Liver (tissue), 9 donors: ENCODE measurements around the gene AJAP1. TPM values are rescaled to one million over a fixed set of nuclear protein-coding genes. Genes with fewer than 3 reads are reported as not detected.

Source experiments
- DNase-seq: peaks from one replicate; pipeline ENCODE4 v3.0.0-alpha.2; 2017; ENCODE audit warnings: low spot score
- H3K27ac ChIP-seq, 2 donors: one replicate each; pipeline ENCODE4 v1.7.0; 2013; ENCODE audit warnings: inconsistent platforms in 2 of 2, low read length in 2 of 2, control low read depth in 1 of 2, low read depth in 1 of 2, mild to moderate bottlenecking in 1 of 2
- H3K27me3 ChIP-seq, 4 donors: one replicate each; pipeline versions ENCODE4 v1.6.1 to v1.7.0; 2013; ENCODE audit warnings: low read length in 3 of 4, inconsistent platforms in 1 of 4, mild to moderate bottlenecking in 1 of 4, moderate library complexity in 1 of 4; ENCODE audit not compliant: control insufficient read depth in 4 of 4, insufficient read depth in 4 of 4
- H3K36me3 ChIP-seq, 4 donors: one replicate each; pipeline versions ENCODE4 v1.6.1 to v1.7.0; 2013; ENCODE audit warnings: low read length in 3 of 4, mild to moderate bottlenecking in 3 of 4, low read depth in 1 of 4, moderate library complexity in 1 of 4; ENCODE audit not compliant: control insufficient read depth in 4 of 4, insufficient read depth in 3 of 4
- H3K4me1 ChIP-seq, 4 donors: one replicate each; pipeline versions ENCODE4 v1.6.1 to v1.7.0; 2013; ENCODE audit warnings: low read length in 3 of 4, mild to moderate bottlenecking in 3 of 4, moderate library complexity in 1 of 4; ENCODE audit not compliant: control insufficient read depth in 4 of 4, insufficient read depth in 4 of 4
- H3K4me3 ChIP-seq, 3 donors: one replicate each; pipeline versions ENCODE4 v1.6.1 to v1.7.0; 2013; ENCODE audit warnings: low read length in 3 of 3, control low read depth in 1 of 3, low read depth in 1 of 3, mild to moderate bottlenecking in 1 of 3
- H3K9ac ChIP-seq, 2 donors: one replicate each; pipeline ENCODE4 v1.7.0; 2013; ENCODE audit warnings: low read length in 2 of 2, mild to moderate bottlenecking in 2 of 2, moderate library complexity in 2 of 2, control low read depth in 1 of 2, low read depth in 1 of 2
- H3K9me3 ChIP-seq, 4 donors: one replicate each; pipeline versions ENCODE4 v1.6.1 to v1.7.0; 2013; ENCODE audit warnings: low read length in 3 of 4; ENCODE audit not compliant: control insufficient read depth in 4 of 4
- CTCF ChIP-seq: fragments of 150-350 bp; IDR thresholded peaks from 2 replicates; pipeline ENCODE4 v1.5.1; 2017; ENCODE audit warnings: improper control_type of control experiment, low read depth, low read length; ENCODE audit not compliant: missing input control
- EGR1 ChIP-seq, 2 donors: IDR thresholded peaks; 2 replicates each; pipeline ENCODE4 v1.6.1; 2016 to 2018; ENCODE audit warnings: antibody characterized with exemption in 2 of 2, low read depth in 2 of 2
- FOXA1 ChIP-seq: IDR thresholded peaks from 2 replicates; pipeline ENCODE4 v1.6.1; 2016; ENCODE audit warnings: antibody characterized with exemption
- FOXA2 ChIP-seq: IDR thresholded peaks from 2 replicates; pipeline ENCODE4 v1.6.1; 2016; ENCODE audit warnings: antibody characterized with exemption
- GABPA ChIP-seq, 2 donors: IDR thresholded peaks in 1 of 2; conservative IDR thresholded peaks in 1 of 2; 2 replicates each; pipeline ENCODE4 v1.6.1; 2016; ENCODE audit warnings: antibody characterized with exemption in 2 of 2, mild to moderate bottlenecking in 1 of 2, moderate library complexity in 1 of 2
- HNF4A ChIP-seq, 2 donors: conservative IDR thresholded peaks; 2 replicates each; pipeline ENCODE4 v1.6.1; 2016; ENCODE audit warnings: antibody characterized with exemption in 2 of 2, mild to moderate bottlenecking in 2 of 2
- HNF4G ChIP-seq: IDR thresholded peaks from 2 replicates; pipeline ENCODE4 v1.6.1; 2016; ENCODE audit warnings: antibody characterized with exemption
- JUND ChIP-seq, 2 donors: IDR thresholded peaks; 2 replicates each; pipeline ENCODE4 v1.6.1; 2016; ENCODE audit warnings: antibody characterized with exemption in 2 of 2
- NR2F2 ChIP-seq: IDR thresholded peaks from 2 replicates; pipeline ENCODE4 v1.6.1; 2016; ENCODE audit warnings: antibody characterized with exemption
- RAD21 ChIP-seq, 2 donors: IDR thresholded peaks; 2 replicates each; pipeline ENCODE4 v1.6.1; 2016; ENCODE audit warnings: antibody characterized with exemption in 2 of 2, mild to moderate bottlenecking in 2 of 2
- RXRA ChIP-seq, 2 donors: IDR thresholded peaks; 2 replicates each; pipeline ENCODE4 v1.6.1; 2017 to 2018; ENCODE audit warnings: antibody characterized with exemption in 2 of 2, mild to moderate bottlenecking in 1 of 2
- TAF1 ChIP-seq: conservative IDR thresholded peaks from 2 replicates; pipeline ENCODE4 v1.6.1; 2016; ENCODE audit warnings: antibody characterized with exemption, mild to moderate bottlenecking
- YY1 ChIP-seq: IDR thresholded peaks from 2 replicates; pipeline ENCODE4 v1.6.1; 2016; ENCODE audit warnings: antibody characterized with exemption, mild to moderate bottlenecking
- WGBS: extraction: QIAGEN DNeasy Blood & Tissue Kit; methylation state at CpG from one replicate; pipeline ENCODE4 v1.1.7; 2013; 5-methylcytosine and 5-hydroxymethylcytosine counted together
- polyA plus RNA-seq, 2 donors: library from polyadenylated mRNA; stranded (reverse) in 1 of 2; unstranded in 1 of 2; fragments of 200-250 nt in 1 of 2; fragments of >200 nt in 1 of 2; fragmentation: Nextera tagmentation in 1 of 2; extraction: Ambion mirVana in 1 of 2; gene quantifications; one replicate each; pipeline versions ENCODE4 v1.2.1 to v1.2.3, GENCODE V29; 2013 to 2015
- total RNA-seq, 2 donors: library from RNA; depleted of rRNA; stranded (reverse); fragments of >200 nt; gene quantifications; one replicate each; pipeline ENCODE4 v1.2.3, GENCODE V29; 2014
- TF ChIP-seq, protein P1 (sequence below): IDR thresholded peaks from 2 replicates; pipeline ENCODE4 v1.6.1; 2016; ENCODE audit warnings: antibody characterized with exemption, mild to moderate bottlenecking
- TF ChIP-seq, protein P2 (sequence below): IDR thresholded peaks from 2 replicates; pipeline ENCODE4 v1.6.1; 2016; ENCODE audit warnings: antibody characterized with exemption
- donor health status: healthy.
- donor health status: healthy.
- donor health status: healthy.
- donor health status: healthy.
- donor health status: healthy.

Gene AJAP1
- total and polyA plus RNA-seq, 4 donors = under 0.01 to 0.21 (median 0.08) TPM; not detected in 1

GRCh38 chr1:4676253-4676652 lies 21.8 kb downstream of the AJAP1 start:
- WGBS = 57% methylated on average over 9 of the region's 9 CpGs
- no peak for DNase-seq
- Histone ChIP-seq H3K9ac (no peak overlapping the region), H3K9me3 (peaks cover 9 to 16% (median 14%) of the 10 kb centered on the region in 4 donors), H3K4me1 (no peaks in the 10 kb centered on the region), H3K36me3 (no peaks in the 10 kb centered on the region), H3K4me3 (no peak overlapping the region), H3K27me3 (no peaks in the 10 kb centered on the region), H3K27ac (no peak overlapping the region)
- TF ChIP-seq TAF1 (no peak), GABPA (IDR thresholded peaks at IDR 0.05 in 1 of 2, conservative IDR thresholded peaks at IDR 0.05 in 1 of 2) (no peak), YY1 (no peak), RXRA (IDR thresholded peaks at IDR 0.05) (no peak), JUND (IDR thresholded peaks at IDR 0.05) (no peak), FOXA1 (no peak), RAD21 (IDR thresholded peaks at IDR 0.05) (no peak)

GRCh38 chr1:4677608-4678007 lies 23.2 kb downstream of the AJAP1 start:
- Histone ChIP-seq H3K27ac (no peak overlapping the region), H3K4me1 (no peaks in the 10 kb centered on the region), H3K9me3 (peaks cover 9 to 16% (median 14%) of the 10 kb centered on the region in 4 donors), H3K36me3 (no peaks in the 10 kb centered on the region), H3K4me3 (no peak overlapping the region), H3K27me3 (peaks cover 0 to 2% (median 0%) of the 10 kb centered on the region in 4 donors), H3K9ac (no peak overlapping the region)
- no peak for DNase-seq
- WGBS = 85% methylated on average over 7 of the region's 7 CpGs
- TF ChIP-seq TAF1 = no peak
- no peak for TF ChIP-seq NR2F2
- TF ChIP-seq CTCF = no peak
- TF ChIP-seq HNF4G = no peak
- no peak for TF ChIP-seq RAD21 (IDR thresholded peaks at IDR 0.05)
- no peak for TF ChIP-seq EGR1 (IDR thresholded peaks at IDR 0.05; ENCODE audit: low read depth in 2 of 2)
- TF ChIP-seq, protein P1, sequence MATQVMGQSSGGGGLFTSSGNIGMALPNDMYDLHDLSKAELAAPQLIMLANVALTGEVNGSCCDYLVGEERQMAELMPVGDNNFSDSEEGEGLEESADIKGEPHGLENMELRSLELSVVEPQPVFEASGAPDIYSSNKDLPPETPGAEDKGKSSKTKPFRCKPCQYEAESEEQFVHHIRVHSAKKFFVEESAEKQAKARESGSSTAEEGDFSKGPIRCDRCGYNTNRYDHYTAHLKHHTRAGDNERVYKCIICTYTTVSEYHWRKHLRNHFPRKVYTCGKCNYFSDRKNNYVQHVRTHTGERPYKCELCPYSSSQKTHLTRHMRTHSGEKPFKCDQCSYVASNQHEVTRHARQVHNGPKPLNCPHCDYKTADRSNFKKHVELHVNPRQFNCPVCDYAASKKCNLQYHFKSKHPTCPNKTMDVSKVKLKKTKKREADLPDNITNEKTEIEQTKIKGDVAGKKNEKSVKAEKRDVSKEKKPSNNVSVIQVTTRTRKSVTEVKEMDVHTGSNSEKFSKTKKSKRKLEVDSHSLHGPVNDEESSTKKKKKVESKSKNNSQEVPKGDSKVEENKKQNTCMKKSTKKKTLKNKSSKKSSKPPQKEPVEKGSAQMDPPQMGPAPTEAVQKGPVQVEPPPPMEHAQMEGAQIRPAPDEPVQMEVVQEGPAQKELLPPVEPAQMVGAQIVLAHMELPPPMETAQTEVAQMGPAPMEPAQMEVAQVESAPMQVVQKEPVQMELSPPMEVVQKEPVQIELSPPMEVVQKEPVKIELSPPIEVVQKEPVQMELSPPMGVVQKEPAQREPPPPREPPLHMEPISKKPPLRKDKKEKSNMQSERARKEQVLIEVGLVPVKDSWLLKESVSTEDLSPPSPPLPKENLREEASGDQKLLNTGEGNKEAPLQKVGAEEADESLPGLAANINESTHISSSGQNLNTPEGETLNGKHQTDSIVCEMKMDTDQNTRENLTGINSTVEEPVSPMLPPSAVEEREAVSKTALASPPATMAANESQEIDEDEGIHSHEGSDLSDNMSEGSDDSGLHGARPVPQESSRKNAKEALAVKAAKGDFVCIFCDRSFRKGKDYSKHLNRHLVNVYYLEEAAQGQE = no peak
- no peak for TF ChIP-seq FOXA1
- TF ChIP-seq YY1 = no peak
- TF ChIP-seq RXRA (IDR thresholded peaks at IDR 0.05) = no peak
- TF ChIP-seq GABPA (IDR thresholded peaks at IDR 0.05 in 1 of 2, conservative IDR thresholded peaks at IDR 0.05 in 1 of 2) = no peak
- TF ChIP-seq FOXA2 = no peak
- TF ChIP-seq HNF4A (conservative IDR thresholded peaks at IDR 0.05) = no peak
- TF ChIP-seq, protein P2, sequence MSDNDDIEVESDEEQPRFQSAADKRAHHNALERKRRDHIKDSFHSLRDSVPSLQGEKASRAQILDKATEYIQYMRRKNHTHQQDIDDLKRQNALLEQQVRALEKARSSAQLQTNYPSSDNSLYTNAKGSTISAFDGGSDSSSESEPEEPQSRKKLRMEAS = no peak
